ENCODE data around the gene BLOC1S5. TPM values are rescaled to one million over a fixed set of nuclear protein-coding genes. Genes with fewer than 3 reads are reported as not detected.

BLOC1S5 gene, protein sequence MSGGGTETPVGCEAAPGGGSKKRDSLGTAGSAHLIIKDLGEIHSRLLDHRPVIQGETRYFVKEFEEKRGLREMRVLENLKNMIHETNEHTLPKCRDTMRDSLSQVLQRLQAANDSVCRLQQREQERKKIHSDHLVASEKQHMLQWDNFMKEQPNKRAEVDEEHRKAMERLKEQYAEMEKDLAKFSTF
- polyA plus RNA-seq (2012; ENCODE audit: insufficient read length, low read depth) = 10.8 TPM

DNA sequence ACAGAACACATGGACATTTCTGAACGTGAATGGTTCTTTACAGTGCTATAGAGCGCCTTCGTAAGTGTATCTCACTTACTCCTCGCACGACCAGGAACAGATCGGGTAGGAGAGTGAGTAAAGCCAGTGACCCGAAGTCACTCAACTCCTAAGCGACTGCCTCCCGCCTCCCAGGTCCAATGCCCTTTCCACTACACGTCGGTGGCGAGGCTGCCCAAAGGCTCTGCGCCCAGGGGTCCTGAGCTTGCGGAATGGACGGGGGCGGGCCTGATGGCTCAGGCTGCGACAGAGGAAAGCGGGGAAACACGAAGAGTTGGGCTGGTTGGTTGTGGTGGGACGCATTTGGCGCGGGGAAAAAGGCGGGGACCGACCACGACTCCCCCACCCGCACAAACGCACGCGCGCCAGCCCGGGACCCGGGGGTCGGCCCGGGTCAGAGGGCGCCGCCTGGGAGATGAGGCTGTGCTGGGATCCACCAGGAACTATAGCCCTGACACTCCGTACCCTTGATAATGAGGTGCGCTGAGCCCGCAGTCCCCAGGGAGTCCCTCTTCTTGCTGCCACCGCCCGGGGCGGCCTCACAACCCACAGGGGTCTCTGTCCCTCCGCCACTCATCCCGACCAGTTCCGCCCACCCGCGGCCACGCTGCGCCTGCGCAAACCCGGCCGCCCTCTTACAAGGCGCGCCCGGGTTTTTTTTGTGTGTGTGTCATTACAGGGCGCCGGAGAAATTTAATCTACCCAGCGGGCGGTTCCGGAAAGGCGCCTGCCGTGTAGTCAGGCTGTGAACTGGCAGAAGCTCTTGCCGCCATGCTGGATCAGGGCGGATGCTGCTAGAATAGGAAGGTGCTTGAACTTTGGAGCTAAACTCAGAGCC lies at the start of gene BLOC1S5:
Gene BLOC1S5 (minus strand): TSS at position 629 of the 877 bp plus-strand sequence. CDS start 13 bp downstream, at position 616.
- TF ChIP-seq, protein P1, sequence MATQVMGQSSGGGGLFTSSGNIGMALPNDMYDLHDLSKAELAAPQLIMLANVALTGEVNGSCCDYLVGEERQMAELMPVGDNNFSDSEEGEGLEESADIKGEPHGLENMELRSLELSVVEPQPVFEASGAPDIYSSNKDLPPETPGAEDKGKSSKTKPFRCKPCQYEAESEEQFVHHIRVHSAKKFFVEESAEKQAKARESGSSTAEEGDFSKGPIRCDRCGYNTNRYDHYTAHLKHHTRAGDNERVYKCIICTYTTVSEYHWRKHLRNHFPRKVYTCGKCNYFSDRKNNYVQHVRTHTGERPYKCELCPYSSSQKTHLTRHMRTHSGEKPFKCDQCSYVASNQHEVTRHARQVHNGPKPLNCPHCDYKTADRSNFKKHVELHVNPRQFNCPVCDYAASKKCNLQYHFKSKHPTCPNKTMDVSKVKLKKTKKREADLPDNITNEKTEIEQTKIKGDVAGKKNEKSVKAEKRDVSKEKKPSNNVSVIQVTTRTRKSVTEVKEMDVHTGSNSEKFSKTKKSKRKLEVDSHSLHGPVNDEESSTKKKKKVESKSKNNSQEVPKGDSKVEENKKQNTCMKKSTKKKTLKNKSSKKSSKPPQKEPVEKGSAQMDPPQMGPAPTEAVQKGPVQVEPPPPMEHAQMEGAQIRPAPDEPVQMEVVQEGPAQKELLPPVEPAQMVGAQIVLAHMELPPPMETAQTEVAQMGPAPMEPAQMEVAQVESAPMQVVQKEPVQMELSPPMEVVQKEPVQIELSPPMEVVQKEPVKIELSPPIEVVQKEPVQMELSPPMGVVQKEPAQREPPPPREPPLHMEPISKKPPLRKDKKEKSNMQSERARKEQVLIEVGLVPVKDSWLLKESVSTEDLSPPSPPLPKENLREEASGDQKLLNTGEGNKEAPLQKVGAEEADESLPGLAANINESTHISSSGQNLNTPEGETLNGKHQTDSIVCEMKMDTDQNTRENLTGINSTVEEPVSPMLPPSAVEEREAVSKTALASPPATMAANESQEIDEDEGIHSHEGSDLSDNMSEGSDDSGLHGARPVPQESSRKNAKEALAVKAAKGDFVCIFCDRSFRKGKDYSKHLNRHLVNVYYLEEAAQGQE (IDR thresholded peaks at IDR 0.05; ENCODE audit: insufficient read depth in 1 of 2, low read depth in 2 of 2, low read length in 2 of 2) = no peak
- TF ChIP-seq SIN3A (IDR thresholded peaks at IDR 0.05; ENCODE audit: borderline replicate concordance, insufficient read depth, low read length) (0 out of 2 replicates have a peak, but pooled peaks have one; percentile 67), TAF1 (IDR thresholded peaks at IDR 0.05; ENCODE audit: borderline replicate concordance, insufficient read depth, low read length) (0 out of 2 replicates have a peak, but pooled peaks have one; percentile 28), FOXP2 (optimal IDR thresholded peaks at IDR 0.05; ENCODE audit: borderline replicate concordance, extremely low read depth, extremely low read length, insufficient read depth) (peak; percentile 34), POLR2AphosphoS5 (IDR thresholded peaks at IDR 0.05; ENCODE audit: low read depth, low read length) (peak; percentile 84)

DNA sequence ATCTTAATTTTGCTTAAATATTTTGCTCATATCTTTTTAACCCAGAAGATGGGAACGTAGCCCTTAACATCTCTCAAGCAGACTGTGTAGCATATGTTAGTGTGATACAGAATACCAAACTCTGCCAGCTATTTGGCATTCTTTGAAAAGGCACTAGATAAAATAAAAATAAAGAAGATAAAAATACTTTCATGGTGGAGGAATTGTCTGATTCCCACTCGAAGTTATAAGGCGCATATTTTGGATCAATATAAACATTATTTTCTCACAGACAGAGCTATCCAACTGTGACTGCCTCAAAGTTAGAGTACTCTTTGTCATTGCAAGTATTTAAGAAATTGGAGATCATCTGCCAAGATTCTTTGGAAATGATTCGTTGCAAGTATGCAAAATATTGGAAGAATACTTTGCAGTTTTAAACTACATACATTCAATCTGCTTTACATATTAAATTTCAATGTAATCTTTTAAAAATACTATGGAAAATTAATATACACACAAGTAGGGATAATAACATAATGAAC lies 49.0 kb upstream of the BLOC1S5 start:
- TF ChIP-seq TAF1 (IDR thresholded peaks at IDR 0.05; ENCODE audit: borderline replicate concordance, insufficient read depth, low read length) (no peak), POLR2AphosphoS5 (IDR thresholded peaks at IDR 0.05; ENCODE audit: low read depth, low read length) (no peak), SIN3A (IDR thresholded peaks at IDR 0.05; ENCODE audit: borderline replicate concordance, insufficient read depth, low read length) (no peak)

DNA sequence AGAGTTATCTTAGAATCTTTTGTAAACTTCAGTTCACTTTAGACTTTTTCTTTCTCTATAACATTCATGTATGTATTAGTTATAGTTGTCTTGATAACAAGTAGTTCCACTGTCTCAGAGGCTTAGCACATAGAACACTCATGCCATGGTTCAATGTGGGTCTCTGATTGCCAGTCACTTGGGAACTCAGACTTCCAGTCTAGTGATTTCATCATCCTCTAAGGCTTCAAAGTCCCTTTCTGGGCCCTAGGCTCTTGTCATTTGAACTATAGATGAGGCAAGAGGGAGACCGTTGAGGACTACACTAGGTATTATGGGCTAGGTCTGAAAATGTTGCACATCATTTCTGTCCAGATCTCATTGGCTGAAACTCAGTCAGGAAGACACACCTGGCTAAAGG lies 46.5 kb upstream of the BLOC1S5 start:
- no peak for TF ChIP-seq TAF1 (IDR thresholded peaks at IDR 0.05; ENCODE audit: borderline replicate concordance, insufficient read depth, low read length)
- TF ChIP-seq SIN3A (IDR thresholded peaks at IDR 0.05; ENCODE audit: borderline replicate concordance, insufficient read depth, low read length) = no peak
- TF ChIP-seq FOXP2 (optimal IDR thresholded peaks at IDR 0.05; ENCODE audit: borderline replicate concordance, extremely low read depth, extremely low read length, insufficient read depth) = no peak
- no peak for TF ChIP-seq POLR2AphosphoS5 (IDR thresholded peaks at IDR 0.05; ENCODE audit: low read depth, low read length)
- TF ChIP-seq, protein P1 (IDR thresholded peaks at IDR 0.05; ENCODE audit: insufficient read depth in 1 of 2, low read depth in 2 of 2, low read length in 2 of 2) = no peak

DNA sequence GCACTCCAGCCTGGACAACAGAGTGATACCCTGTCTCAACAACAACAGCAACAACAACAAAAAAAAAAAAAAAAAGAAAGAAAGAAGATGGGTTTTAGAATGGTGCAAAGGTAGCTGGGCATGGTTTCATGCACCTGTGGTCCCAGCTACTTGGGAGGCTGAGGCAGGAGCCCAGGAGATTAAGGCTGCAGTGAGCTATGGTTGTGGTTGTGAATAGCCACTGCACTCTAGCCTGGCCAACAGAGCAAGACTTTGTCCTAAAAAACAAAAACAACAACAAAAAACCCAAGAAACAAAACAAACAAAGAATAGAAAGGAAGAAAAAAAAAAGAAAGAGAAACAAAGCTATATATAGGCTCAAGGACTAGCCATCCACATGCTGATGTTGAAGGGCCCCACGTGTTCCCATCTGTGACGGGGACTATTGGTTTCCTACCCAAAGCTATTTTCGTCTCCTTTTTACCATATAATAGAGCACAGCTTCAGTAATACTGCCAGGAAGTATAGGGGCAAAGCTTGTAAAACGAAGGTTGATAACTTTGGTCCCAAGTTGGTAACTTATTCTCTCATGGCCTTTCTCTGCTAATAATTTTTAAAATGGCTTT lies 46.0 kb upstream of the BLOC1S5 start:
- TF ChIP-seq FOXP2 (optimal IDR thresholded peaks at IDR 0.05; ENCODE audit: borderline replicate concordance, extremely low read depth, extremely low read length, insufficient read depth) (no peak), POLR2AphosphoS5 (IDR thresholded peaks at IDR 0.05; ENCODE audit: low read depth, low read length) (no peak), SIN3A (IDR thresholded peaks at IDR 0.05; ENCODE audit: borderline replicate concordance, insufficient read depth, low read length) (no peak), TAF1 (IDR thresholded peaks at IDR 0.05; ENCODE audit: borderline replicate concordance, insufficient read depth, low read length) (no peak)
- TF ChIP-seq, protein P1 (IDR thresholded peaks at IDR 0.05; ENCODE audit: insufficient read depth in 1 of 2, low read depth in 2 of 2, low read length in 2 of 2) = no peak

Measured in PFSK-1 (cell line).